Right cardiac atrium (tissue), 5 donors: Measurements from ENCODE around the gene RNPEP. TPM values are rescaled to one million over a fixed set of nuclear protein-coding genes. Genes with fewer than 3 reads are reported as not detected.
"Not testable (repeated sequence)": the region's sequence is repeated elsewhere in the genome, so short reads cannot be mapped to it uniquely, and the experiment has no call there.

Source experiments
- ATAC-seq, 2 donors: fragments of 200-7000 bp; cut with Tn5 transposase; one replicate each; pipeline versions ENCODE4 v1.8.0 to v1.9.1; 2020; ENCODE audit warnings: moderate library complexity in 2 of 2, mild to moderate bottlenecking in 1 of 2
- DNase-seq, 3 donors: peaks; one replicate each; pipeline ENCODE4 v3.0.0-alpha.2; 2020
- H3K27ac ChIP-seq: one replicate; pipeline ENCODE4 v1.5.1; 2013; ENCODE audit warnings: mild to moderate bottlenecking, low read length, control low read depth, moderate library complexity
- H3K27me3 ChIP-seq: one replicate; pipeline ENCODE4 v1.6.1; 2013; ENCODE audit not compliant: control insufficient read depth, insufficient read depth
- H3K4me1 ChIP-seq: one replicate; pipeline ENCODE4 v1.6.1; 2013; ENCODE audit warnings: low read length; ENCODE audit not compliant: control insufficient read depth, insufficient read depth
- H3K4me3 ChIP-seq: one replicate; pipeline ENCODE4 v1.5.1; 2013; ENCODE audit warnings: low read length, control low read depth
- H3K9me3 ChIP-seq: one replicate; pipeline ENCODE4 v1.6.1; 2013; ENCODE audit warnings: low read length; ENCODE audit not compliant: control insufficient read depth
- WGBS: extraction: QIAGEN DNeasy Blood & Tissue Kit; methylation state at CpG from one replicate; pipeline ENCODE4 v1.1.7; 2013; 5-methylcytosine and 5-hydroxymethylcytosine counted together
- intact Hi-C, 4 donors: fragments of 100-400 bp; cut with DNase I; formaldehyde crosslinking; loops; one replicate each; pipeline versions ENCODE4 v1.11.0 to v1.14.0; 2022 to 2023
- polyA plus RNA-seq: library from polyadenylated mRNA; stranded (reverse); fragments of 200-250 nt; gene quantifications from one replicate; pipeline ENCODE4 v1.2.3, GENCODE V29; 2013
- total RNA-seq, 4 donors: library from RNA; stranded (reverse); fragmentation: NEBNext Ultra II Directional; extraction: Animal tissue kit (Norgen Biotek cat#: 25700); gene quantifications; one replicate each; pipeline ENCODE4 v1.2.1, GENCODE V29; 2021
- donor health status: healthy with polysubstance abuse.
- donor health status: DM: no; HTN: yes; CAD: no.
- donor health status: DM: no; HTN: no; CAD: no.
- donor health status: DM: no; HTN: yes; CAD: no; lungs with severe emphysema.
- donor health status: DM: yes; HTN: yes; CAD: no.

Gene RNPEP
- total and polyA plus RNA-seq, 5 donors, result 14.1 to 19.4 (median 18.7) TPM

DNA sequence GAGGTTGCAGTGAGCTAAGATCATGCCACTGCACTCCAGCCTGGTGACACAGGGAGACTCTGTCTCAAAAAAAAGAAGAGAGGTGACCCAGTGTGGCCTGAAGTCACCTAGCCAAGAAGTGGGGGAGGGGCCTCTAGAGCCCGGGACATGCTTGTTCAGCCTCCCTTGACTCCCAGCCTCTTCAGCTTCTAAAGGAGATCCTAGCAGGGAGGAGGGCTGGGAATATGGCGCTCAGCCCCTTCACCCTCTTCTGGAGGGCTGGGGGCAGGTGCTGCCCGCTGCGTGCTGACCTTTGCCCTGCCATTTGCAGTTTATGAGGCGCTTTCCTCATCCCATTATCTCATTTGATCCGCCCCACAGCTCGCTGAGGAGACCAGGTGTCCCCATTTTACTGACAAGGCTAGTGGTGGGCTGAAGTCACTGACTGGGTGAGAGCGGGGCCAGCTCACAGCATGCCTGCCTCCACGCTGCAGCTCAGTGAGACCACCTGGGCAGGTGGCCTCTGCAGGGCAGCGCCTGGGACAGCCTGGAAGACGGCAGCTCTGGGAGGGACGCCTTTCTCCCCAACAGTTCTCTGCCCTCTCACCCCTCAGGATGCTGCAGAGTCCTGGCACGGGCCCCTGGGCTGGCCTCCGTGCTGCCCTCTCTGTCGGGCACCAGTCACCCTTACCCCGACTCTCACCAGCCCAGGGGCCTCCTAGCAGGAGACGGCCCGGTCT, 35.5 kb downstream of the RNPEP start:
- WGBS, result 62% methylated on average over 18 of the region's 18 CpGs
- H3K27ac ChIP-seq, result no peak overlapping the region
- ATAC-seq, result peak; percentile 10 to 48
- intact Hi-C loops, result no loop called here
- H3K4me1 ChIP-seq, result no peaks in the 10 kb centered on the region
- no peak for DNase-seq
- no peak overlapping the region for H3K4me3 ChIP-seq
- no peaks in the 10 kb centered on the region for H3K9me3 ChIP-seq
- H3K27me3 ChIP-seq, result no peaks in the 10 kb centered on the region

DNA sequence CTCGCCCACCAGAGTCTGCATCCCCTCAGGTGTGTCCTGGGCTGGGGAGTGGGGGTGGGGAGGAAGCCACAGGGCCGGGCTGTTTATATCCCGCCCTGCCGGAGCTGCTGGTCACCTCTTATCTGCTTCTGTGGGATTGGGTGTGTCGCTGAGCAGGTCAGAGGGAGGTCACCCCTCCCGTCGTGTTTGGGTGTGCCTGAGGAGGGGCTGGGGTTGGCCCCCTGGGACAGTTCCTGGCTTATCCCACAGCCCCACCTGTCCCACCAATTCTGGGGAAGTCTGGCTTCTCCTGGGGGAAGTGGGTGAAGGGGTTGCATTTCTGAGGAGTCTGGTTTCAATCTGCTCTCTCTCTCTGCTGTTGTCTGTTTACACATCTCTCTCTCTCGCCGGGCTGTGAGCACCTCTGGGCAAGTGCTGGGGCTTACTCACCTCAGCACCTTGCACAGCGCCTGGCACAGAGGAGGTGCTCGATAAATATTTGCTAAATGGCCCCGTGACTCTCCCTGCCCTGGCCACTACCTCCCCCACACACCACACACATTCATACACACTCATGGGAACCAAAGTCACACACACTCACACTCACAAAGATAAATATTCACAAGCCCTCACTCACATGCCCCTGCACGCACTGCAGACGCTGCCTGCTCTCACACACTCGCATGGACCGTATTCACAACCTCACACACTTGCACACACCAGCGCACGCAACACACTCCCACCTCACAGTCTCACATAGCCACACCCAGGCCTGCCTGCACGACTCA, 36.2 kb downstream of the RNPEP start:
- Histone ChIP-seq H3K9me3 (no peaks in the 10 kb centered on the region), H3K27ac (no peak overlapping the region), H3K4me1 (no peaks in the 10 kb centered on the region), H3K27me3 (no peaks in the 10 kb centered on the region), H3K4me3 (no peak overlapping the region)
- DNase-seq, result no peak
- 45% methylated on average over 19 of the region's 19 CpGs for WGBS
- peak; percentile 49 to 60 for ATAC-seq
- intact Hi-C loops, result no loop called here

DNA sequence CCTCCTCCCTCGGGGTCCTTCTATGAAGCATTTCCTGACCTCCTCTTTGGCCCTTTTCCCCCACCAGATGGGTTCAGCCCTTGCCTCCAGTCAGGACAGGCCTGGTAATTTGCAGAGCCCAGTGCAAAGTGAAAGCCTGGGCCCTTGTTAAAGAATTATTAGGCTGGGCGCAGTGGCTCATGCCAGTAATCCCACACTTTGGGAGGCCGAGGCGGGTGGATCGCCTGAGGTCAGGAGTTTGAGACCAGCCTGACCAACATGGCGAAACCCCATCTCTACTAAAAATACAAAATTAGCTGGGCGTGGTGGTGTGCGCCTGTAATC, 36.7 kb downstream of the RNPEP start:
- intact Hi-C loops, H3K9me3 ChIP-seq, H3K27me3 ChIP-seq, H3K4me1 ChIP-seq, H3K4me3 ChIP-seq, DNase-seq, ATAC-seq, H3K27ac ChIP-seq: not testable (repeated sequence)
- WGBS, result 86% methylated on average over 8 of the region's 8 CpGs

DNA sequence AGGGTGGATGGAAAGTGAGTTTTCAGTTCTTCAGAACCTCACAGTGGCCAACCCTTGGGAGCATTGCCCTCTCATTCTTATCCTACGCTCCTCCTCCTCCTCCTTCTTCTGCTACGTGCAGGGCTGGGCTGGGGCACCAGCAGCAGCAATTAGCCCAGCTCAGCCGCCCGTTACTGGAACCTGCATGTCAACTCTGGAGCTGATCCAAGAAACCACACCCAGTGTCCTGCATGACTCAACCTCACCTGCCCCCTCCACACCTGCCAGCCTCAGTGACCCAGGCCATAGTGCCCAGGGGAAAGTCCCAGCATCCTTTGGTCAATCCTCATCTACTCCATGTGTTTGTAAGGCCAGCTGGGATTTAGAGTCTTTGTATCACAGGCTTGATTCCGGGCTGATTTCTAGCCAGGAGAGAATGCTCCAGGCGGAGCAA, 40.6 kb downstream of the RNPEP start:
- ATAC-seq, result peak in 1 of 2 donors; percentile 29

DNA sequence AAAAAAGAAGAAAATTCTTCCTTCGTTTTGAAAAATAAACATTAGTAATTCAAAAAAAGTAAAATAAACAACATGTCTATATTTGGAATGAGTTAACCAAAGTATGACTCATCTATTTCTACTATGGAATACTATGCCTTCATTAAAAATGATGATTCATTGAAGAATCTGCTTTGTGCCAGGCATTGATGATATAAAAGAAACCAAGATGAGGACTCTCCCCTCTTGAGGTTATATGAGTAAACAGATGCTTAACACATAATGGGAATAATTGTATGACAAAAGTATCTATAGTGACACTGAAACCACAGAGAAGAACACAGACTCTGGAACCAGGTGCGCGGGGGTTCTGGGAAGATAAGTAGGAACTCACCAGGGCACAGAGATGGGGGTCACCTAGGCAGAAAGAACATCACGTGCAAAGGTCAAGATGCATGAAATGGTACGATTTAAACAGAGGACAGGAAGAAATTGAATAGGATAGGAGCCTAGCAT, 46.8 kb downstream of the RNPEP start:
- H3K27ac ChIP-seq, result no peak overlapping the region
- H3K9me3 ChIP-seq, result no peaks in the 10 kb centered on the region
- H3K4me1 ChIP-seq, result no peaks in the 10 kb centered on the region
- WGBS, result 76% methylated on average over 5 of the region's 5 CpGs
- ATAC-seq (no peak), DNase-seq (no peak)
- intact Hi-C loops, result no loop called here
- no peak overlapping the region for H3K4me3 ChIP-seq
- no peaks in the 10 kb centered on the region for H3K27me3 ChIP-seq

More for the DNA sequence above, 40.6 kb downstream of the RNPEP start:
- no peaks in the 10 kb centered on the region for H3K4me1 ChIP-seq
- intact Hi-C loops, result no loop called here
- H3K4me3 ChIP-seq, result no peak overlapping the region
- no peak for DNase-seq
- H3K27ac ChIP-seq, result no peak overlapping the region
- H3K9me3 ChIP-seq, result no peaks in the 10 kb centered on the region
- WGBS, result 51% methylated on average over 6 of the region's 6 CpGs
- no peaks in the 10 kb centered on the region for H3K27me3 ChIP-seq

DNA sequence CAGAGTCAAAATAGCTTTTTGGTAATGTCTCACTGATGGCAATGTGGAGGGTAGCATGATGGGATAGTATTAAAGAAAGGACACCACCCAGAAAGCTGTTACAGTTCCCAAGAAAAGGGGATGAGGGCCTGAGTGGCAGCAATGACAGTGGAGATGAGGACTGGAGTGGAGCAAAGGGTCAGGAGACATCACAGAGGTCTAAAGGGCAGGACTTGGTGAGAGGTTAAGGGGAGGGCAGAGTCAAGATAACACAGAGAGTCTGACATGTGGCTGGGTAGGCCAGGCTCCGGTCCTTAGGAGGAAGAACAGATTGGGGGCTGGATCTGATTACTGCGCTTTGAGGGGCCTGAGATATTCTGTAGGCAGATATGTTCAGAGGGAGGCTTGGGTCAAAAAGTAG, 47.3 kb downstream of the RNPEP start:
- intact Hi-C loops, result no loop called here
- H3K4me3 ChIP-seq, result no peak overlapping the region
- 82% methylated on average over 2 of the region's 2 CpGs for WGBS

DNA sequence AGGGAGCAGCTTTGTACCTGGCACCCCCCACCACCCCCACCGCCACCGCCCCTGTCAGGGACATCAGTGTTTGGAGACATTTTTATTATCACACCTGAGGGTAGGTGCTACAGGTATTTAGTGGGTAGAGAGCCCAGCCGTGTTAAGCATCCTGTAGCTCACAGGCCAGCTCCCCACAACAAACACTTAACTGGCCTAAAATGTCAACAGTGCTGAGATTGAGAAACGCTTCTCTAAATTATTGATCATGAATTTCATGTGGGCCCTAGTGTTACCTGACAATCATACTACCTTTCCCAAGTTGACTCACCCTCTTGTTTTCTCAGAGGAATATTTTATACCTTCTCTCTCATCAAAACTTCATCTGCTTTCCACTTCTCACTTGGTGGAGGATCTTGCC, 49.3 kb downstream of the RNPEP start:
- no peaks in the 10 kb centered on the region for H3K27me3 ChIP-seq
- intact Hi-C loops, result no loop called here
- H3K4me3 ChIP-seq, result no peak overlapping the region
- DNase-seq (no peak), ATAC-seq (no peak)
- H3K4me1 ChIP-seq, result no peaks in the 10 kb centered on the region
- WGBS, result 79% methylated on average over 4 of the region's 4 CpGs
- no peak overlapping the region for H3K27ac ChIP-seq
- no peaks in the 10 kb centered on the region for H3K9me3 ChIP-seq

More for the DNA sequence above, 47.3 kb downstream of the RNPEP start:
- H3K4me1 ChIP-seq, result no peaks in the 10 kb centered on the region
- no peaks in the 10 kb centered on the region for H3K27me3 ChIP-seq
- no peak overlapping the region for H3K27ac ChIP-seq
- DNase-seq (no peak), ATAC-seq (no peak)
- no peaks in the 10 kb centered on the region for H3K9me3 ChIP-seq

DNA sequence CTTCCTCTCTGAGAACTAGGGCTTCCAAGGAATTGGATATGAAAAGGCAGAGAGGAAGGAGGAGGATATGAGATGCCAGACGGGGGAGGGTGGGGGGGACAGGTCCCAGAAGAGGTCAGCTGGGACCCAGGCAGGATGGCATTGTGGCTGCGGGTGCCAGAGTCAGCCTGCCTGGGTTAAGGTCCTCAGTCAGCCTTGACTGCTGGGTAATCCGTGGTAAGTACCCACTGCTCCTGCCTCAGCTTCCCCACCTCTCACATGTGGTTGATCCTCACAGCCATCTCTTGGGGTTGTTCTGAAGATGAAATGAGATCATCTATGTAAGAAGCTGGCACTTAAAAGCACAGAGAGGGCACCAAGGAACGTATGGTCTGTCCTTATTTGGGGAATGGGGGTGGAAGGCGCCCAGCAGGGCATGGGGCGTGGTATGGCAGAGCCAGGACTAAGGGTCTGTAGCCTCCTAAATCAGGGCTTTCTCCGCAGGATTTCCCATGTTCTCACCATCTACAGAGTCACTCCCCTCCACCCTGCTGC, 51.8 kb downstream of the RNPEP start:
- ATAC-seq (no peak), DNase-seq (no peak)
- Histone ChIP-seq H3K27me3 (no peaks in the 10 kb centered on the region), H3K27ac (no peak overlapping the region), H3K9me3 (no peaks in the 10 kb centered on the region), H3K4me3 (no peak overlapping the region), H3K4me1 (no peaks in the 10 kb centered on the region)
- 80% methylated on average over 7 of the region's 7 CpGs for WGBS
- intact Hi-C loops, result no loop called here

DNA sequence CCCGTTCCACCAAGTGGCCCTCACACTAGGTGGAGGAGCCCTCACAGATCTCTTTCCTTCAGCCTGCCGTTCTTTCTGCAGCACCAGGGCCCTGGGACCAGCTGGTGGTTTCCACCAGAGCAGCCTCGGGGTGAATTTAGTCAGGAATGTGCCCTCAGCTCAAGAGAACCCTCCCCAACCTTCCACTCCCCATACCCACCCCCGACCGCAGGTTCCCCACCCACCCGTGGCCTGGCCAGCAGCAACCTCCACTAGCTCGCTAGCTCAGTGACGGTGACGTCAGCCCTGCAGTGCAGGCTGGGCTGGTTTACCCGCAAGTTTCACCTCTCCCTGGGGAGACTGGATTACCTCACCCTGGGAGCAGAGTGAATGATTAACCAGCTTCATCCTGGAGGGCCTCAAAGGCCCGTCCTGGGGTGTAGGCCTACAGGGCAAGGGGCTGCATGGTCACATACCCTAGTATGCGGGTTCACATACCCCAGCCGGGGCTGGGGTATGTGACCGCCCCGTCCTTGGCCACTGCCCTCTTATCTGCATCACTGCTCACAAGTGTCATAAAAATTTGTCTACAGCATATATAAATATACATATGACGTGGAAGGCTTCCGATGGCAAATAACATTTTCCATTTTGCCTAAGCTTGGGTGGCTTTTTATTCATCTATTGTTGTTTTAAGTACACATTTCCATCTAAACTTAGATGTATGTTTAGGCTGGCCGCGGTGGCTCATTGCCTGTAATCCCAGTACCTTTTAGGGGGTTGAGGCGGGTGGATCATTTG, 52.4 kb downstream of the RNPEP start:
- Histone ChIP-seq H3K27me3 (no peaks in the 10 kb centered on the region), H3K27ac (no peak overlapping the region), H3K4me3 (no peak overlapping the region), H3K4me1 (no peaks in the 10 kb centered on the region), H3K9me3 (no peaks in the 10 kb centered on the region)
- DNase-seq (peak; percentile 90 to 91 (median 90)), ATAC-seq (peak; percentile 94 to 96)
- 54% methylated on average over 20 of the region's 20 CpGs for WGBS
- intact Hi-C loops, result no loop called here

DNA sequence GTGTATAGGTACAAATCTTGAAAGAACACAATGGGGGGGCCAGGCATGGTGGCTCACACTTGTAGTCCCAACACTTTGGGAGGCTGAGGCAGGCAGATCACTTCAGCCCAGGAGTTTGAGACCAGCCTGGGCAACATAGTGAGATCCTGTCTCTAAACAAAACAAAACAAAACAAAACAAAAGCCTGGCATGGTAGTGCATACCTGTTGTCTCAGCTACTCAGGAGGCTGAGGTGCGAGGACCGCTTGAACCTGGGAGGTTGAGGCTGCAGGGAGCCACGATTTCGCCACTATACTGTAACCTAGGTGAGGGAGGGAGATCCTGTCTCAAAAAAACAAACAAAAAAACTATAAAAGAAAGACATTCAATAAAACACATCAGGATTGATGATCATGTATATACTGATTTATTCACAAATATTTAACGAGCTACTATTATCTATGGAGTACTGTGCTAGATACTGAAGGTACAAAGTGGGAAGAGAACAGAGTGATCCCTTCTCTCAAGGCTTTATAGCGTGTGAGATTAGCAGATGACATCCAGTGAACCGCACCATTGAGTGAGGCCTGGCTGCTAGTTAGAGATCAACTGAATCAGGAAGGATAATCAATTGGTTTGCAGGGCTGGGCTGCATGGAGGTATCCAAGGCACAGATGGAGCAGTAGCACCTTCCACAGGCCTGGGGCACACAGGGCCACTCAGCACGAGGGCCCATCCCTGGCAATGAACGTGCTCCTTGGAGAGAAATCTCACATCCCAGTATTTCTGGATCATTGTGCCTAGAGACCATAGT, 54.3 kb downstream of the RNPEP start:
- Histone ChIP-seq H3K27me3 (no peaks in the 10 kb centered on the region), H3K27ac (no peak overlapping the region), H3K9me3 (no peaks in the 10 kb centered on the region), H3K4me3 (no peak overlapping the region), H3K4me1 (no peaks in the 10 kb centered on the region)
- 92% methylated on average over 9 of the region's 9 CpGs for WGBS
- intact Hi-C loops, result no loop called here
- ATAC-seq (no peak), DNase-seq (no peak)
